Measurements from ENCODE around the gene RBM33. TPM values are rescaled to one million over a fixed set of nuclear protein-coding genes. Genes with fewer than 3 reads are reported as not detected.

The RBM33 gene
- total RNA-seq, 1 experiment from 2014 or later: 81.8 TPM

DNA sequence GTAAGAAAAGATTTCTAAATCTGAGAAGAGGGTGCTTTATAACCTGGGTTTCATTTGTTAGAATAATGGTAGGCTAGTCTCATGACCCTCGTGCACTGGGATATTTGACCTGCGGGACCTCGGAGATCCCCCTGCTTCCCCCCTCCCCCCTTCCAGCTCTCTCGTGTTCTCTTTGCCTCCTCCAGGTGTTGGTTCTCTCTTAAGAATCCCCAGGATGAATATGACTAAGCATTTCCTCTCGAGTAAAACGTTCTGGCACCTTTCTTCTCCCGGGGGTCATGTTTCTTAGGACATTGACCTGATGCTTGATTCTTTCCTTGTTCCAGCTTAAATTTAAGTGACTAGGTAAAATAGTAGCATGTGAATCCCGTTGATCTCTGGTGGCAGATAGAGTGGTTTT, 96.6 kb downstream of the RBM33 start:
- peaks cover 27% of the 10 kb centered on the region for H3K4me1 Mint-ChIP-seq
- H3K9me3 Mint-ChIP-seq: no peaks in the 10 kb centered on the region
- no peaks in the 10 kb centered on the region for H3K27me3 Mint-ChIP-seq (ENCODE audit: low read depth)
- peaks cover 63% of the 10 kb centered on the region for H3K36me3 Mint-ChIP-seq
- ChIA-PET CTCF (interaction anchor here (0.6 to 1.9 kb wide), 4 partner anchors 16 to 328 kb away, joined by 3 to 12 read pairs (median 6); no protein-coding TSS in a partner anchor), POLR2A (no interaction called here)
- DNase-seq (ENCODE audit: low spot score): no peak
- H3K4me3 Mint-ChIP-seq: no peak overlapping the region
- peak; percentile 56 for ATAC-seq
- peak overlapping the region; percentile 79; the same call in 1 of the 2 replicates for H3K27ac Mint-ChIP-seq
- TF ChIP-seq KAT7 (CRISPR knock-in tag; IDR thresholded peaks at IDR 0.05; ENCODE audit: borderline replicate concordance) (no peak), FOXJ3 (CRISPR knock-in tag; IDR thresholded peaks at IDR 0.05; ENCODE audit: borderline replicate concordance) (no peak), PRRX2 (CRISPR knock-in tag; IDR thresholded peaks at IDR 0.05) (no peak), ELF4 (CRISPR knock-in tag; IDR thresholded peaks at IDR 0.05; ENCODE audit: low read depth) (no peak), MXD4 (CRISPR knock-in tag; IDR thresholded peaks at IDR 0.05; ENCODE audit: borderline replicate concordance) (no peak), ATF1 (CRISPR knock-in tag; IDR thresholded peaks at IDR 0.05) (no peak), NR1H2 (CRISPR knock-in tag; IDR thresholded peaks at IDR 0.05) (no peak)
- TF ChIP-seq, protein P1, sequence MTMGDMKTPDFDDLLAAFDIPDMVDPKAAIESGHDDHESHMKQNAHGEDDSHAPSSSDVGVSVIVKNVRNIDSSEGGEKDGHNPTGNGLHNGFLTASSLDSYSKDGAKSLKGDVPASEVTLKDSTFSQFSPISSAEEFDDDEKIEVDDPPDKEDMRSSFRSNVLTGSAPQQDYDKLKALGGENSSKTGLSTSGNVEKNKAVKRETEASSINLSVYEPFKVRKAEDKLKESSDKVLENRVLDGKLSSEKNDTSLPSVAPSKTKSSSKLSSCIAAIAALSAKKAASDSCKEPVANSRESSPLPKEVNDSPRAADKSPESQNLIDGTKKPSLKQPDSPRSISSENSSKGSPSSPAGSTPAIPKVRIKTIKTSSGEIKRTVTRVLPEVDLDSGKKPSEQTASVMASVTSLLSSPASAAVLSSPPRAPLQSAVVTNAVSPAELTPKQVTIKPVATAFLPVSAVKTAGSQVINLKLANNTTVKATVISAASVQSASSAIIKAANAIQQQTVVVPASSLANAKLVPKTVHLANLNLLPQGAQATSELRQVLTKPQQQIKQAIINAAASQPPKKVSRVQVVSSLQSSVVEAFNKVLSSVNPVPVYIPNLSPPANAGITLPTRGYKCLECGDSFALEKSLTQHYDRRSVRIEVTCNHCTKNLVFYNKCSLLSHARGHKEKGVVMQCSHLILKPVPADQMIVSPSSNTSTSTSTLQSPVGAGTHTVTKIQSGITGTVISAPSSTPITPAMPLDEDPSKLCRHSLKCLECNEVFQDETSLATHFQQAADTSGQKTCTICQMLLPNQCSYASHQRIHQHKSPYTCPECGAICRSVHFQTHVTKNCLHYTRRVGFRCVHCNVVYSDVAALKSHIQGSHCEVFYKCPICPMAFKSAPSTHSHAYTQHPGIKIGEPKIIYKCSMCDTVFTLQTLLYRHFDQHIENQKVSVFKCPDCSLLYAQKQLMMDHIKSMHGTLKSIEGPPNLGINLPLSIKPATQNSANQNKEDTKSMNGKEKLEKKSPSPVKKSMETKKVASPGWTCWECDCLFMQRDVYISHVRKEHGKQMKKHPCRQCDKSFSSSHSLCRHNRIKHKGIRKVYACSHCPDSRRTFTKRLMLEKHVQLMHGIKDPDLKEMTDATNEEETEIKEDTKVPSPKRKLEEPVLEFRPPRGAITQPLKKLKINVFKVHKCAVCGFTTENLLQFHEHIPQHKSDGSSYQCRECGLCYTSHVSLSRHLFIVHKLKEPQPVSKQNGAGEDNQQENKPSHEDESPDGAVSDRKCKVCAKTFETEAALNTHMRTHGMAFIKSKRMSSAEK (CRISPR knock-in tag; IDR thresholded peaks at IDR 0.05; ENCODE audit: borderline replicate concordance): no peak
- TF ChIP-seq, protein P2, sequence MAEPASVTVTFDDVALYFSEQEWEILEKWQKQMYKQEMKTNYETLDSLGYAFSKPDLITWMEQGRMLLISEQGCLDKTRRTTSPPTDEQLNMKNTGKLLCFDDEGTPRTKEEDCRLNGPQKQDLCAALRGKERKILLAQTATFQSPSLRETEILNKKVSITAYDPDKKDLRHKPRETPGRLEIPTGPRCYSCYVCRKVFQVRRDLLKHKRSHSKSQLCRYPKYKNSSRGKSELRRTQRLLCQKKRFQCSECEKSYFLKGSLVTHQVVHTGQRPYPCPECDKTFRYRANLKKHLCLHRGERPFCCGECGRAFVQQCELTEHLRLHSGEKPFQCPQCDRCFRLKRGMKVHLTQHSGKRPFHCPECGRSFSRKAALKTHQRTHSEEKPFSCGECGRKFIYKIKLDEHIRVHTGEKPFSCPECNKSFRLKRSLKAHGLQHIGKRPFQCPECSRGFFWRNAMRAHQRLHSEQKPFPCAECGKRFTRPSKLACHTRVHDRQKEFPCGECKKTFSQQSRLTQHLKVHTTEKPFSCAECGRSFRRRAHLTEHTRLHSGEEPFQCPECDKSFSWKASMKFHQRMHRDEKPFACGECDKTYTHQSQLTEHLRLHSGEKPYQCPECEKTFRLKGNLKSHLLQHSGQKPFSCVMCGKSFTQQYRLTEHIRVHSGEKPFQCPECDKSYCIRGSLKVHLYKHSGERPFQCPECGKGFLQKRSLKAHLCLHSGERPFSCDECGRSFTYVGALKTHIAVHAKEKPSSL (CRISPR knock-in tag; conservative IDR thresholded peaks at IDR 0.05): no peak
- TF ChIP-seq, protein P3, sequence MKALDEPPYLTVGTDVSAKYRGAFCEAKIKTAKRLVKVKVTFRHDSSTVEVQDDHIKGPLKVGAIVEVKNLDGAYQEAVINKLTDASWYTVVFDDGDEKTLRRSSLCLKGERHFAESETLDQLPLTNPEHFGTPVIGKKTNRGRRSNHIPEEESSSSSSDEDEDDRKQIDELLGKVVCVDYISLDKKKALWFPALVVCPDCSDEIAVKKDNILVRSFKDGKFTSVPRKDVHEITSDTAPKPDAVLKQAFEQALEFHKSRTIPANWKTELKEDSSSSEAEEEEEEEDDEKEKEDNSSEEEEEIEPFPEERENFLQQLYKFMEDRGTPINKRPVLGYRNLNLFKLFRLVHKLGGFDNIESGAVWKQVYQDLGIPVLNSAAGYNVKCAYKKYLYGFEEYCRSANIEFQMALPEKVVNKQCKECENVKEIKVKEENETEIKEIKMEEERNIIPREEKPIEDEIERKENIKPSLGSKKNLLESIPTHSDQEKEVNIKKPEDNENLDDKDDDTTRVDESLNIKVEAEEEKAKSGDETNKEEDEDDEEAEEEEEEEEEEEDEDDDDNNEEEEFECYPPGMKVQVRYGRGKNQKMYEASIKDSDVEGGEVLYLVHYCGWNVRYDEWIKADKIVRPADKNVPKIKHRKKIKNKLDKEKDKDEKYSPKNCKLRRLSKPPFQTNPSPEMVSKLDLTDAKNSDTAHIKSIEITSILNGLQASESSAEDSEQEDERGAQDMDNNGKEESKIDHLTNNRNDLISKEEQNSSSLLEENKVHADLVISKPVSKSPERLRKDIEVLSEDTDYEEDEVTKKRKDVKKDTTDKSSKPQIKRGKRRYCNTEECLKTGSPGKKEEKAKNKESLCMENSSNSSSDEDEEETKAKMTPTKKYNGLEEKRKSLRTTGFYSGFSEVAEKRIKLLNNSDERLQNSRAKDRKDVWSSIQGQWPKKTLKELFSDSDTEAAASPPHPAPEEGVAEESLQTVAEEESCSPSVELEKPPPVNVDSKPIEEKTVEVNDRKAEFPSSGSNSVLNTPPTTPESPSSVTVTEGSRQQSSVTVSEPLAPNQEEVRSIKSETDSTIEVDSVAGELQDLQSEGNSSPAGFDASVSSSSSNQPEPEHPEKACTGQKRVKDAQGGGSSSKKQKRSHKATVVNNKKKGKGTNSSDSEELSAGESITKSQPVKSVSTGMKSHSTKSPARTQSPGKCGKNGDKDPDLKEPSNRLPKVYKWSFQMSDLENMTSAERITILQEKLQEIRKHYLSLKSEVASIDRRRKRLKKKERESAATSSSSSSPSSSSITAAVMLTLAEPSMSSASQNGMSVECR (CRISPR knock-in tag; IDR thresholded peaks at IDR 0.05; ENCODE audit: borderline replicate concordance): no peak
- TF ChIP-seq, protein P4, sequence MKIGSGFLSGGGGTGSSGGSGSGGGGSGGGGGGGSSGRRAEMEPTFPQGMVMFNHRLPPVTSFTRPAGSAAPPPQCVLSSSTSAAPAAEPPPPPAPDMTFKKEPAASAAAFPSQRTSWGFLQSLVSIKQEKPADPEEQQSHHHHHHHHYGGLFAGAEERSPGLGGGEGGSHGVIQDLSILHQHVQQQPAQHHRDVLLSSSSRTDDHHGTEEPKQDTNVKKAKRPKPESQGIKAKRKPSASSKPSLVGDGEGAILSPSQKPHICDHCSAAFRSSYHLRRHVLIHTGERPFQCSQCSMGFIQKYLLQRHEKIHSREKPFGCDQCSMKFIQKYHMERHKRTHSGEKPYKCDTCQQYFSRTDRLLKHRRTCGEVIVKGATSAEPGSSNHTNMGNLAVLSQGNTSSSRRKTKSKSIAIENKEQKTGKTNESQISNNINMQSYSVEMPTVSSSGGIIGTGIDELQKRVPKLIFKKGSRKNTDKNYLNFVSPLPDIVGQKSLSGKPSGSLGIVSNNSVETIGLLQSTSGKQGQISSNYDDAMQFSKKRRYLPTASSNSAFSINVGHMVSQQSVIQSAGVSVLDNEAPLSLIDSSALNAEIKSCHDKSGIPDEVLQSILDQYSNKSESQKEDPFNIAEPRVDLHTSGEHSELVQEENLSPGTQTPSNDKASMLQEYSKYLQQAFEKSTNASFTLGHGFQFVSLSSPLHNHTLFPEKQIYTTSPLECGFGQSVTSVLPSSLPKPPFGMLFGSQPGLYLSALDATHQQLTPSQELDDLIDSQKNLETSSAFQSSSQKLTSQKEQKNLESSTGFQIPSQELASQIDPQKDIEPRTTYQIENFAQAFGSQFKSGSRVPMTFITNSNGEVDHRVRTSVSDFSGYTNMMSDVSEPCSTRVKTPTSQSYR (CRISPR knock-in tag; IDR thresholded peaks at IDR 0.05): no peak
- TF ChIP-seq, protein P5, sequence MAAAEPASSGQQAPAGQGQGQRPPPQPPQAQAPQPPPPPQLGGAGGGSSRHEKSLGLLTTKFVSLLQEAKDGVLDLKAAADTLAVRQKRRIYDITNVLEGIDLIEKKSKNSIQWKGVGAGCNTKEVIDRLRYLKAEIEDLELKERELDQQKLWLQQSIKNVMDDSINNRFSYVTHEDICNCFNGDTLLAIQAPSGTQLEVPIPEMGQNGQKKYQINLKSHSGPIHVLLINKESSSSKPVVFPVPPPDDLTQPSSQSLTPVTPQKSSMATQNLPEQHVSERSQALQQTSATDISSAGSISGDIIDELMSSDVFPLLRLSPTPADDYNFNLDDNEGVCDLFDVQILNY (CRISPR knock-in tag; IDR thresholded peaks at IDR 0.05): no peak
- TF ChIP-seq, protein P6, sequence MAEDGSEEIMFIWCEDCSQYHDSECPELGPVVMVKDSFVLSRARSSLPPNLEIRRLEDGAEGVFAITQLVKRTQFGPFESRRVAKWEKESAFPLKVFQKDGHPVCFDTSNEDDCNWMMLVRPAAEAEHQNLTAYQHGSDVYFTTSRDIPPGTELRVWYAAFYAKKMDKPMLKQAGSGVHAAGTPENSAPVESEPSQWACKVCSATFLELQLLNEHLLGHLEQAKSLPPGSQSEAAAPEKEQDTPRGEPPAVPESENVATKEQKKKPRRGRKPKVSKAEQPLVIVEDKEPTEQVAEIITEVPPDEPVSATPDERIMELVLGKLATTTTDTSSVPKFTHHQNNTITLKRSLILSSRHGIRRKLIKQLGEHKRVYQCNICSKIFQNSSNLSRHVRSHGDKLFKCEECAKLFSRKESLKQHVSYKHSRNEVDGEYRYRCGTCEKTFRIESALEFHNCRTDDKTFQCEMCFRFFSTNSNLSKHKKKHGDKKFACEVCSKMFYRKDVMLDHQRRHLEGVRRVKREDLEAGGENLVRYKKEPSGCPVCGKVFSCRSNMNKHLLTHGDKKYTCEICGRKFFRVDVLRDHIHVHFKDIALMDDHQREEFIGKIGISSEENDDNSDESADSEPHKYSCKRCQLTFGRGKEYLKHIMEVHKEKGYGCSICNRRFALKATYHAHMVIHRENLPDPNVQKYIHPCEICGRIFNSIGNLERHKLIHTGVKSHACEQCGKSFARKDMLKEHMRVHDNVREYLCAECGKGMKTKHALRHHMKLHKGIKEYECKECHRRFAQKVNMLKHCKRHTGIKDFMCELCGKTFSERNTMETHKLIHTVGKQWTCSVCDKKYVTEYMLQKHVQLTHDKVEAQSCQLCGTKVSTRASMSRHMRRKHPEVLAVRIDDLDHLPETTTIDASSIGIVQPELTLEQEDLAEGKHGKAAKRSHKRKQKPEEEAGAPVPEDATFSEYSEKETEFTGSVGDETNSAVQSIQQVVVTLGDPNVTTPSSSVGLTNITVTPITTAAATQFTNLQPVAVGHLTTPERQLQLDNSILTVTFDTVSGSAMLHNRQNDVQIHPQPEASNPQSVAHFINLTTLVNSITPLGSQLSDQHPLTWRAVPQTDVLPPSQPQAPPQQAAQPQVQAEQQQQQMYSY (CRISPR knock-in tag; IDR thresholded peaks at IDR 0.05): no peak
- TF ChIP-seq, protein P7, sequence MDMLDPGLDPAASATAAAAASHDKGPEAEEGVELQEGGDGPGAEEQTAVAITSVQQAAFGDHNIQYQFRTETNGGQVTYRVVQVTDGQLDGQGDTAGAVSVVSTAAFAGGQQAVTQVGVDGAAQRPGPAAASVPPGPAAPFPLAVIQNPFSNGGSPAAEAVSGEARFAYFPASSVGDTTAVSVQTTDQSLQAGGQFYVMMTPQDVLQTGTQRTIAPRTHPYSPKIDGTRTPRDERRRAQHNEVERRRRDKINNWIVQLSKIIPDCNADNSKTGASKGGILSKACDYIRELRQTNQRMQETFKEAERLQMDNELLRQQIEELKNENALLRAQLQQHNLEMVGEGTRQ (CRISPR knock-in tag; IDR thresholded peaks at IDR 0.05): no peak
- TF ChIP-seq, protein P8, sequence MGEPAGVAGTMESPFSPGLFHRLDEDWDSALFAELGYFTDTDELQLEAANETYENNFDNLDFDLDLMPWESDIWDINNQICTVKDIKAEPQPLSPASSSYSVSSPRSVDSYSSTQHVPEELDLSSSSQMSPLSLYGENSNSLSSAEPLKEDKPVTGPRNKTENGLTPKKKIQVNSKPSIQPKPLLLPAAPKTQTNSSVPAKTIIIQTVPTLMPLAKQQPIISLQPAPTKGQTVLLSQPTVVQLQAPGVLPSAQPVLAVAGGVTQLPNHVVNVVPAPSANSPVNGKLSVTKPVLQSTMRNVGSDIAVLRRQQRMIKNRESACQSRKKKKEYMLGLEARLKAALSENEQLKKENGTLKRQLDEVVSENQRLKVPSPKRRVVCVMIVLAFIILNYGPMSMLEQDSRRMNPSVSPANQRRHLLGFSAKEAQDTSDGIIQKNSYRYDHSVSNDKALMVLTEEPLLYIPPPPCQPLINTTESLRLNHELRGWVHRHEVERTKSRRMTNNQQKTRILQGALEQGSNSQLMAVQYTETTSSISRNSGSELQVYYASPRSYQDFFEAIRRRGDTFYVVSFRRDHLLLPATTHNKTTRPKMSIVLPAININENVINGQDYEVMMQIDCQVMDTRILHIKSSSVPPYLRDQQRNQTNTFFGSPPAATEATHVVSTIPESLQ (CRISPR knock-in tag; IDR thresholded peaks at IDR 0.05): no peak

All from WTC11 (cell line).